HepG2 (cell line): ENCODE measurements around the gene WDR11.

Experiments used
- ATF2 ChIP-seq: sonication (generic); formaldehyde crosslinking; IDR thresholded peaks from 2 replicates; pipeline ENCODE4 v1.4.0; 2020; ENCODE audit warnings: missing genetic modification reagents
- EZH2 ChIP-seq: conservative IDR thresholded peaks from 2 replicates; pipeline ENCODE4 v1.6.1; 2012; ENCODE audit warnings: mild to moderate bottlenecking, low read depth, low read length, moderate library complexity
- MAX ChIP-seq: IDR thresholded peaks from 2 replicates; pipeline ENCODE4 v1.6.1; 2012; ENCODE audit warnings: inconsistent platforms
- MEIS1 ChIP-seq: sonication (generic); formaldehyde crosslinking; IDR thresholded peaks from 2 replicates; pipeline ENCODE4 v1.9.0; 2021; ENCODE audit warnings: mild to moderate bottlenecking, missing genetic modification reagents, moderate library complexity, borderline replicate concordance
- STAT6 ChIP-seq: sonication (generic); formaldehyde crosslinking; IDR thresholded peaks from 2 replicates; pipeline ENCODE4 v1.4.0; 2020; ENCODE audit warnings: missing genetic modification reagents, mild to moderate bottlenecking, borderline replicate concordance
- ZBTB33 ChIP-seq: sonication (generic); formaldehyde crosslinking; IDR thresholded peaks from 2 replicates; pipeline ENCODE4 v1.4.0; 2020; ENCODE audit warnings: missing genetic modification reagents

- TF ChIP-seq STAT6 = no peak
- no peak for TF ChIP-seq ZBTB33 (CRISPR knock-in tag)
- TF ChIP-seq MEIS1 (CRISPR knock-in tag) = no peak
- no peak for TF ChIP-seq EZH2
- TF ChIP-seq ATF2 (CRISPR knock-in tag) = no peak
- TF ChIP-seq MAX = no peak; the same call in 1 of the 2 replicates
These were observed 97.9 kb downstream of the WDR11 start for GRCh38 chr10:120948889-120949608.
